ENCODE data around the gene TTC9. TPM values are rescaled to one million over a fixed set of nuclear protein-coding genes. Genes with fewer than 3 reads are reported as not detected.

TTC9 gene
- total RNA-seq, 4 donors from 2014 or later = 0.41 to 1.3 TPM; not detected in 2

- DNase-seq = no peak
- no peaks in the 10 kb centered on the region for H3K36me3 ChIP-seq
- H3K4me3 ChIP-seq = no peak overlapping the region
- H3K4me1 ChIP-seq = no peaks in the 10 kb centered on the region
- in situ Hi-C loops (cut with MboI; ENCODE audit: low pct_ligation_motif_present in 1 of 4, low pct_unique_long_range_greater_than_20kb in 1 of 4, low sequenced_read_pairs in 3 of 4) (no loop called here), intact Hi-C loops (cut with DNase I; ENCODE audit: low total_unique reads) (no loop called here)
- H3K27me3 ChIP-seq = no peaks in the 10 kb centered on the region
- H3K9me3 ChIP-seq = no peaks in the 10 kb centered on the region
- 74 to 92% methylated on average over 2 to 5 of the region's 5 CpGs for WGBS, 2 donors (ENCODE audit: low coverage in 1 of 2)
- H3K27ac ChIP-seq = no peak overlapping the region
- no peak for TF ChIP-seq POLR2A (IDR thresholded peaks at IDR 0.05)
- no peak for TF ChIP-seq CTCF (IDR thresholded peaks at IDR 0.05)
- TF ChIP-seq POLR2AphosphoS5 (IDR thresholded peaks at IDR 0.05) = no peak
- TF ChIP-seq EP300 (IDR thresholded peaks at IDR 0.05; ENCODE audit: low read depth) = no peak
Measured at GRCh38 chr14:70723276-70723675, 81.6 kb downstream of the TTC9 start.

DNA sequence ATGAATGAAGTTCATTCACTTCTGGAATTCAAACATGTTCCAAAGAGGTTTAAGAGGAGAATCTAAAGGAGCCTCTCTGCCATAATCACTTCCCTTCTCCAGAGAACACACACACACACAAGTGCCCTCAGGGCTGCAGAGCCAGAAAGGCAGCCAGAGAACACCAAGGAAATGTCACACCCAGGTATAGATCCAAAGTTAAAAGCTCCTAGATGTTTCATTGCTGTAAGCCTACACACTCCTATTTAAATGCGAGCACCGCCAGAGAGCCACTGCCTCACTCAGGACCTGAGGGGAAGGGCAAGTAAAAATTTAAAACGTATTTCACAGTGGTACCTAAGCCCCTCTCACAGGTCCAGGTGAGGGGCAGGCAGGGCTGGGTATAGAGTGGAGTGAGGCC lies 82.4 kb downstream of the TTC9 start:
- TF ChIP-seq CTCF (IDR thresholded peaks at IDR 0.05) (no peak), POLR2A (IDR thresholded peaks at IDR 0.05) (no peak), POLR2AphosphoS5 (IDR thresholded peaks at IDR 0.05) (no peak), EP300 (IDR thresholded peaks at IDR 0.05; ENCODE audit: low read depth) (no peak)
- DNase-seq = no peak
- no peaks in the 10 kb centered on the region for H3K9me3 ChIP-seq
- in situ Hi-C loops (cut with MboI; ENCODE audit: low pct_ligation_motif_present in 1 of 4, low pct_unique_long_range_greater_than_20kb in 1 of 4, low sequenced_read_pairs in 3 of 4) = no loop called here
- no peaks in the 10 kb centered on the region for H3K4me1 ChIP-seq
- no peak overlapping the region for H3K4me3 ChIP-seq
- 71% methylated on average over 3 of the region's 3 CpGs; no CpG with 5 or more reads in 1 of the 2 donors for WGBS, 2 donors (ENCODE audit: low coverage in 1 of 2)
- intact Hi-C loops (cut with DNase I; ENCODE audit: low total_unique reads) = no loop called here
- no peak overlapping the region for H3K27ac ChIP-seq
- no peaks in the 10 kb centered on the region for H3K36me3 ChIP-seq
- H3K27me3 ChIP-seq = no peaks in the 10 kb centered on the region

GRCh38 chr14:70724944-70725343 lies 83.2 kb downstream of the TTC9 start:
- WGBS, 2 donors (ENCODE audit: low coverage in 1 of 2) = 86 to 91% methylated on average over 4 to 6 of the region's 6 CpGs
- Histone ChIP-seq H3K27ac (no peak overlapping the region), H3K9me3 (no peaks in the 10 kb centered on the region), H3K4me3 (no peak overlapping the region), H3K27me3 (no peaks in the 10 kb centered on the region), H3K4me1 (no peaks in the 10 kb centered on the region), H3K36me3 (no peaks in the 10 kb centered on the region)
- intact Hi-C loops (cut with DNase I; ENCODE audit: low total_unique reads) (no loop called here), in situ Hi-C loops (cut with MboI; ENCODE audit: low pct_ligation_motif_present in 1 of 4, low pct_unique_long_range_greater_than_20kb in 1 of 4, low sequenced_read_pairs in 3 of 4) (no loop called here)
- DNase-seq = no peak
- TF ChIP-seq POLR2AphosphoS5 (IDR thresholded peaks at IDR 0.05) = no peak
- no peak for TF ChIP-seq CTCF (IDR thresholded peaks at IDR 0.05)
- TF ChIP-seq POLR2A (IDR thresholded peaks at IDR 0.05) = no peak
- TF ChIP-seq EP300 (IDR thresholded peaks at IDR 0.05; ENCODE audit: low read depth) = no peak

Small RNA genes within 50 kb of the gene (small RNA-seq; reads per million reads assigned to genes)
- 0 reads per million in 4 donors for gene RN7SL77P

Other genes with a start within 250 kb of the TTC9 start
- gene SYNJ2BP, start 224.8 kb upstream of the TTC9 start, total RNA-seq = 10 to 100 TPM; 26.7 to 43.4 (median 32.0) TPM
- not detected for gene ADAM21, start 189.7 kb upstream of the TTC9 start, total RNA-seq
- 1 to 10 TPM in 2 of 4 donors, not detected in 2; 1.4 to 1.7 TPM for gene ADAM20, start 106.9 kb upstream of the TTC9 start, total RNA-seq
- 10 to 100 TPM in 3 of 4 donors, 1 to 10 TPM in 1; 6.0 to 33.5 (median 23.7) TPM for gene MED6, start 41.3 kb upstream of the TTC9 start, total RNA-seq
- gene MAP3K9, start 167.6 kb downstream of the TTC9 start, total RNA-seq = 10 to 100 TPM in 1 of 4 donors, 1 to 10 TPM in 3; 5.0 to 12.7 (median 8.3) TPM

Data from transverse colon (tissue), 4 donors.